ENCODE measurements around the gene CCDC81.

DNA sequence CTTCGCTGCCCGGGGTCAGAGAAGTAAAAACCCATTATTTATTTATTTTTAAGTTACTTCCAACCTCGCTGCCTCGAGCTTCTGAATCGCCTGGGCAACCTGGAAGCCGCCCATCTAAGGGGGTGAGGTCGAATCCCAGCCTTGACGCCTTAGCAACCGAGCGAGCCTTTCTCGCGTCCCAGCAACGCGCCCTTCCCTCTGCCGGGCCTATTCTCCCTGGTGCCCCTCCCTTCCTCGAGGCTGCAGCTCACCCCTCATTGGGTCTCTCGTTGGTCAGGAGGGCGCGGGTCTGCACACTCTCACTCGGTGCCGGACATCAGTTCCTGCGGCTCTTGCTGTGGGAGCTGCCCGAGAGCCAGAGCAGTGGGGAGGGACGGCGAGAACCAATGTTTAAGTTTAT lies at the start of gene CCDC81:
- TF ChIP-seq, protein P1, sequence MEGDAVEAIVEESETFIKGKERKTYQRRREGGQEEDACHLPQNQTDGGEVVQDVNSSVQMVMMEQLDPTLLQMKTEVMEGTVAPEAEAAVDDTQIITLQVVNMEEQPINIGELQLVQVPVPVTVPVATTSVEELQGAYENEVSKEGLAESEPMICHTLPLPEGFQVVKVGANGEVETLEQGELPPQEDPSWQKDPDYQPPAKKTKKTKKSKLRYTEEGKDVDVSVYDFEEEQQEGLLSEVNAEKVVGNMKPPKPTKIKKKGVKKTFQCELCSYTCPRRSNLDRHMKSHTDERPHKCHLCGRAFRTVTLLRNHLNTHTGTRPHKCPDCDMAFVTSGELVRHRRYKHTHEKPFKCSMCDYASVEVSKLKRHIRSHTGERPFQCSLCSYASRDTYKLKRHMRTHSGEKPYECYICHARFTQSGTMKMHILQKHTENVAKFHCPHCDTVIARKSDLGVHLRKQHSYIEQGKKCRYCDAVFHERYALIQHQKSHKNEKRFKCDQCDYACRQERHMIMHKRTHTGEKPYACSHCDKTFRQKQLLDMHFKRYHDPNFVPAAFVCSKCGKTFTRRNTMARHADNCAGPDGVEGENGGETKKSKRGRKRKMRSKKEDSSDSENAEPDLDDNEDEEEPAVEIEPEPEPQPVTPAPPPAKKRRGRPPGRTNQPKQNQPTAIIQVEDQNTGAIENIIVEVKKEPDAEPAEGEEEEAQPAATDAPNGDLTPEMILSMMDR (IDR thresholded peaks at IDR 0.05), result no peak
- TF ChIP-seq POLR2AphosphoS5 (IDR thresholded peaks at IDR 0.05; ENCODE audit: low read depth, low read length), result no peak
